Activated CD8-positive, alpha-beta T cell treated with anti-CD3 and anti-CD28 coated beads, Interleukin-2, amount 10 ng/mL, durations not matched to agents 7 days and 5 days (primary cell): ENCODE results near the gene CDR2L. TPM values are rescaled to one million over a fixed set of nuclear protein-coding genes. Genes with fewer than 3 reads are reported as not detected.
"Not testable (repeated sequence)": the region's sequence is repeated elsewhere in the genome, so short reads cannot be mapped to it uniquely, and the experiment has no call there.

Experiments used
- ATAC-seq: fragments of 150-1000 bp; cut with Tn5 transposase; one replicate; pipeline ENCODE4 v1.10.0; 2021; ENCODE audit warnings: moderate library complexity
- CTCF ChIA-PET: fragments of 350-600 bp; sonication (Branson Sonifier 250); formaldehyde crosslinking; loops from one replicate; lab custom pipeline; 2021; ENCODE audit warnings: antibody characterized with exemption; lab: Charles Lee
- POLR2A ChIA-PET: fragments of 350-600 bp; sonication (Branson Sonifier 250); formaldehyde crosslinking; loops from one replicate; lab custom pipeline; 2021; ENCODE audit warnings: antibody characterized with exemption; lab: Charles Lee
- DNase-seq: peaks from one replicate; pipeline ENCODE4 v3.0.0-alpha.2; 2020
- H3K27ac Mint-ChIP-seq: one replicate; pipeline ENCODE4 v1.8.0; 2021; ENCODE audit warnings: mild to moderate bottlenecking, mixed read lengths
- H3K27me3 Mint-ChIP-seq: one replicate; pipeline ENCODE4 v1.8.0; 2021; ENCODE audit warnings: low read depth, mixed read lengths
- H3K36me3 Mint-ChIP-seq: one replicate; pipeline ENCODE4 v1.8.0; 2021; ENCODE audit warnings: low read depth, mixed read lengths
- H3K4me1 Mint-ChIP-seq: one replicate; pipeline ENCODE4 v1.8.0; 2021; ENCODE audit warnings: low read depth, mixed read lengths
- H3K4me3 Mint-ChIP-seq: one replicate; pipeline ENCODE4 v1.8.0; 2021; ENCODE audit warnings: mild to moderate bottlenecking, mixed read lengths
- H3K9me3 Mint-ChIP-seq: one replicate; pipeline ENCODE4 v1.8.0; 2022; ENCODE audit warnings: mixed read lengths; ENCODE audit not compliant: insufficient read depth
- total RNA-seq, 2 experiments: library from RNA; stranded (reverse); gene quantifications; one replicate each; pipeline ENCODE4 v1.2.3, GENCODE V29; 2021

Gene CDR2L
- total RNA-seq, 2 experiments from 2014 or later = 0.13 to 0.18 TPM

DNA sequence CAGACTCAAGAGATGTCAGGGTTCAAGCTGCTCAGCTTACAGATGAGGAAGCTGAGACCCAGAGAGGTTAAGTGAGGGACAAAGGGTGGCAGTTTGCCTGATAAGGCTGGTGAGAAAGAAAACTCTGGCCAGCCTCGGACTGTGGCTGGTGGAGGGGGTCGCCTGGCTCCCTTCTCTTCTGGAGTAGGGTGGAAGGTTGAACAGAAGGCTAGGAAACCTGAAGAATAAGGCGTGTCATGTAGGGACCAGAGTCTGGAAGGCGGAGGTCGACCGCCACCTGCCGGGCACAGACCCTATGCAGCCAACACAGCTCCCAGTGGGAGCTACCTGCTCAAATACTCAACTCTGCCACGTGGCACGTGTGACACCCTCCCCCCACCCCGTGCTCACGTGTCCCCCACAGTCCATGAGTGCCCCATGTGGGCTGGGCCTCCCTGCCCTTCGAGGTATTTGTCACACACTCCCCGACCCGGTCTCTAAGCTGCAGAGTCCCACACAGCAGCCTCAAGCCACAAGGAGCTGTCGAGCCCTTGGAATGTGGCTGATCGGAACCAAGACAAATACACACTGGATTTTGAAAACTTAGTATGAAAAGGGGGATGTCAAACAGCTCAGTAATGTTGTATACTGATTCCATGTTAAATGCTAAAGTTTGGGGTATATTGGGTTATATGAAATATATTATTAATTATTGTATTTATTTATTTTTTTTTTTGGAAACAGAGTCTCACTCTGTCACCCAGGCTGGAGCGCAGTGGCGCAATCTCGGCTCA is 26.7 kb upstream of the CDR2L start:
- H3K4me3 Mint-ChIP-seq = no peak overlapping the region

DNA sequence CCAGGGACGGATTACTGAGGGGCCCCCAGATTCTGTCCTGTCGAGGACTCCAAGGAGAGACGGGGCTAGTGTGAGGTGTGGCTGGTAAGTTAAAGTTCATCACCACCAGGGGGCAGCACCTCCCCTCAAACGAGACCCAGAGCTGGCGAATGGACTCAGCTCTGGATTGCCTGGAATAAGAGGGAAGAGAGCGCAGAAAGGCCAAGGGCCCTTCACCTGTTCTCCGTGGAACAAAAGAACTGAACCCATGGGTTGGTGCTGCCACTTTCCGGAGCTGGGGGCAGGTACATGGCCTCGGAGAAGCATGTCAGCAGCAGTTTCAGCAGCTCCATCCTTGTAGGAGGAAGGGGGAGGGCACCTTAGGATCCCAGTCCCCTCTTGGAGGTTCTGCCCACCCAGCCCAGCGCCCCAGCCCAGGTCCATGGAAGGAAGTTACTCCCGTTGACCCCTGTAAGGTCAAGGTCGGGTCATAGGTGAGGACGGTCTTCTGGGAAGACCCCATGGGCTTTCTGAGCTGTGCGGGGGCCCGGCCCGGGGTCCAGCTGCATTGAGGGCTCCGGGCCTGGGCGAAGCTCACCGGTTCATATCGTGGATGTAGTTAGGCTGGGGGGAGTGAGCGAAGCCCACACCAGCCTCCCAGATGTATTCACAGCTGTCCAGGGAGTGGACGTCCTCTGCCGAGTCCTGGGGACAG is 25.6 kb upstream of the CDR2L start:
- ATAC-seq (peak; percentile 78), DNase-seq (peak; percentile 89)
- POLR2A ChIA-PET = interaction anchor here (0.9 to 1.6 kb wide), 5 partner anchors 51 to 240 kb away, joined by 3 to 11 read pairs (median 4); partner anchors contain the start of genes ATP5PD and MRPL58
- no peaks in the 10 kb centered on the region for H3K9me3 Mint-ChIP-seq
- H3K36me3 Mint-ChIP-seq = no peaks in the 10 kb centered on the region
- CTCF ChIA-PET = interaction anchor here (0.6 to 7.4 kb wide), 68 partner anchors 11 to 543 kb away, joined by 3 to 182 read pairs (median 5); partner anchors contain the start of genes ARMC7, CDR2L, FDXR and HID1
- H3K4me3 Mint-ChIP-seq = no peak overlapping the region
- peaks cover 10% of the 10 kb centered on the region for H3K4me1 Mint-ChIP-seq
- no peak overlapping the region for H3K27ac Mint-ChIP-seq
- H3K27me3 Mint-ChIP-seq = peaks cover 2% of the 10 kb centered on the region

More for the DNA sequence above, 26.7 kb upstream of the CDR2L start:
- peaks cover 2% of the 10 kb centered on the region for H3K27me3 Mint-ChIP-seq
- ChIA-PET POLR2A (interaction anchor here (1.0 to 1.6 kb wide), 3 partner anchors 52 to 241 kb away, joined by 4 to 11 read pairs (median 6); partner anchors contain the start of gene MRPL58), CTCF (interaction anchor here (0.6 to 7.4 kb wide), 60 partner anchors 10 to 542 kb away, joined by 3 to 182 read pairs (median 5); partner anchors contain the start of genes ARMC7, CDR2L, FDXR and HID1)
- H3K36me3 Mint-ChIP-seq = no peaks in the 10 kb centered on the region
- H3K9me3 Mint-ChIP-seq = no peaks in the 10 kb centered on the region
- H3K27ac Mint-ChIP-seq = no peak overlapping the region
- peaks cover 10% of the 10 kb centered on the region for H3K4me1 Mint-ChIP-seq
- DNase-seq (peak; percentile 66), ATAC-seq (peak; percentile 61)

DNA sequence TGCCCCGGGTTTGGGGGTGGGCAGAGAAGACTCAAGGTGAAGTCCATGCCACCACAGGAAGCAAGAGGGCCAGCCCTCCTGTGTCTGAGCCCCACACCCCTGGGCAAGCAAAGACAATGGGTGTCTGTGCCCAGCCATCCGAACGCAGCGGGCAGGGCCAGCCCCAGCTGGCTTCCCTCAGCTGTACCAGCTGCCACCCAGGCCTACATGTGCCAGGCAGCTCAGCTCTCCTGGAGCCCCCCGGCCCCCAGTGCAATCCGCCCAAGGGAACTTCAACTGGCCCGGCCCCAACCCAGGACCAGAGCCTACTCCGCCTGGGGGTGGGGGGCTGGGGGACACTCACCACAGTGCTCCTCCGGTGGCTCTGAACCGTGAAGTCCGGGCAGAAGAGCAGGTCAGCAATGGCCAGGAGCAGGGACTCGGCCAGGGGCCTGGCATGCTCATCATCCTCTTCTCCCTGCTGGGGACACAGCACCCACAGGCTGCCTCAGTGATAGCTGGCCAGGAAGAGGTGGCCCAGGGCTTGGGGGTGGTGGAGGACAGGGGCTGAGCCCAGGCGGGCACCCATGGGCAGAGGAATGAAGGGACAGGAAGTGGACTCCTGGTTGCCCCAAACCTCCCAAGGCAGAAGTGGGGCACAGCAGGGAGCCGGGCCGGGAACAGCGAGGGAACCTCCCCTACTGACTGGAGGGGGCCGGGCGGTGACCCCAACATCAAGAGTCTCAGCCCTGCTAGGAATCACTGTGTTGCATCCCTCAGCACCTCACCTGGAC is 24.6 kb upstream of the CDR2L start:
- ATAC-seq (no peak), DNase-seq (no peak)
- H3K36me3 Mint-ChIP-seq = no peaks in the 10 kb centered on the region
- H3K9me3 Mint-ChIP-seq = no peaks in the 10 kb centered on the region
- no peak overlapping the region for H3K4me3 Mint-ChIP-seq
- no peak overlapping the region for H3K27ac Mint-ChIP-seq
- POLR2A ChIA-PET = interaction anchor here (0.9 to 1.6 kb wide), 4 partner anchors 50 to 239 kb away, joined by 3 to 11 read pairs (median 4); partner anchors contain the start of genes ATP5PD and MRPL58
- CTCF ChIA-PET = interaction anchor here (0.8 to 7.4 kb wide), 26 partner anchors 10 to 450 kb away, joined by 3 to 182 read pairs (median 10); partner anchors contain the start of genes ARMC7, CDR2L, HID1 and MRPL58
- H3K27me3 Mint-ChIP-seq = peaks cover 2% of the 10 kb centered on the region
- peaks cover 10% of the 10 kb centered on the region for H3K4me1 Mint-ChIP-seq

DNA sequence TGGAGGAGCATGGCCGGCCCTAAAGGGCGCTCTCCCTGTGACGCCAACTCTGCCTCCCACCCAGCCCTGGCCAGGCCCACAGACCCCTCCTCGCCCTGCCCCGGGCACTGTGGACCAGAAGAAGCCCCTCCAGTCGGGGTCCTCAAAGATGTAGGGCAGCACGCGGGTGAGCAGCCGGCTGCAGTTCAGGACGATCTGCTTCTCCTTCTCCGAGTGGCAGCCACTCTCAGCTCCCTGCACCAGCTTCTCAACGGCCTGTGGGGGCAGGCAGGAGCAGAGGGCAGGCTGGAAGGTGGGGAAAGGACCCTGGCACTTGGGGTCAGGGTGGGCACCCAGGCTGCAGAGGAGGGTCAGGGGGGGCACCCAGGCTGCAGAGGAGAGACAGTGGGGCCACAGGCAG is 23.8 kb upstream of the CDR2L start:
- H3K27me3 Mint-ChIP-seq = peaks cover 2% of the 10 kb centered on the region
- H3K27ac Mint-ChIP-seq = no peak overlapping the region
- peaks cover 7% of the 10 kb centered on the region for H3K4me1 Mint-ChIP-seq
- ATAC-seq (no peak), DNase-seq (no peak)
- ChIA-PET CTCF (interaction anchor here (1.7 to 4.5 kb wide), 3 partner anchors 9 to 61 kb away, joined by 5 to 82 read pairs (median 17); partner anchors contain the start of genes HID1 and MRPL58), POLR2A (interaction anchor here (0.6 to 0.9 kb wide), 2 partner anchors 49 to 69 kb away, joined by 3 to 5 read pairs; partner anchors contain the start of gene MRPL58)
- H3K36me3 Mint-ChIP-seq = no peaks in the 10 kb centered on the region
- H3K9me3 Mint-ChIP-seq = no peaks in the 10 kb centered on the region
- no peak overlapping the region for H3K4me3 Mint-ChIP-seq

GRCh38 chr17:74964246-74964761 is 23.1 kb upstream of the CDR2L start:
- Mint-ChIP-seq H3K4me3 (no peak overlapping the region), H3K9me3 (no peaks in the 10 kb centered on the region), H3K27me3 (peaks cover 2% of the 10 kb centered on the region), H3K36me3 (no peaks in the 10 kb centered on the region), H3K27ac (no peak overlapping the region), H3K4me1 (peaks cover 7% of the 10 kb centered on the region)
- ChIA-PET CTCF (interaction anchor here (1.7 to 4.5 kb wide), 2 partner anchors 8 to 49 kb away, joined by 5 to 82 read pairs; partner anchors contain the start of genes HID1 and MRPL58), POLR2A (interaction anchor here (0.6 to 0.9 kb wide), 2 partner anchors 48 to 68 kb away, joined by 3 to 5 read pairs; partner anchors contain the start of gene MRPL58)
- DNase-seq (no peak), ATAC-seq (no peak)

DNA sequence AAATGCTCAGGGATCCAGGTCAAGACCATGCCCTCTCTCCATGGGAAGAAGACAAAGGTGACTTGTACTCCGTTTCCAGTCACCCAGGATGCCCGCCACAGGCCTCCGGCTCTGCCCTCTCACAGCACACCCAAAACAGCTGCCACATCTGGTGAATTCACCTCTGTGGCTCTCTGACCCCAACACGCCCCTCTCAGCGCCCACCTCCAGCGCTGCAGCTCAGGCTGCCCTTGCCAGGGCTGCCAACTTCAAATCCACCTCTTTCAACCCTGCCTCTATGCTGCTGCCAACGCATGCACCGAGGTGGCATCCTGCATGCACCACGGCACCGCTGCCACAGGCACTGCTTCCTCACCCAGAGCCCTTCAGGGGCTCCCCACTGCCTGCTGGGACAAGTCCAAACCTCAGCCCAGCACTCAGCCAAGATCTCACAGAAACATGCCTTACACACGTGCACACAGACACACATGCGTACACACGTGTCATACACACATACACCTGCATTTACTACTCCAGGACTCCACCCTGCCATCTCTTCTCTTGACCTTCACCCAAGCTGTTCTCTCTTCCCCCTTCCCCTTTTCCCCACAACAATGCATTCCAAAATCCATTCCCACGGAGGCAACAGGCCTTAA is 22.3 kb upstream of the CDR2L start:
- Mint-ChIP-seq H3K27ac (no peak overlapping the region), H3K9me3 (no peaks in the 10 kb centered on the region), H3K4me3 (no peak overlapping the region), H3K36me3 (no peaks in the 10 kb centered on the region), H3K27me3 (peaks cover 2% of the 10 kb centered on the region), H3K4me1 (peaks cover 7% of the 10 kb centered on the region)
- POLR2A ChIA-PET = no interaction called here
- no peak for DNase-seq
- CTCF ChIA-PET = no interaction called here
- no peak for ATAC-seq

GRCh38 chr17:74968361-74968780 is 19.1 kb upstream of the CDR2L start:
- DNase-seq (no peak), ATAC-seq (no peak)
- Mint-ChIP-seq H3K9me3 (no peaks in the 10 kb centered on the region), H3K27ac (no peak overlapping the region), H3K4me3 (no peak overlapping the region), H3K36me3 (no peaks in the 10 kb centered on the region), H3K27me3 (peaks cover 21% of the 10 kb centered on the region), H3K4me1 (peaks cover 5% of the 10 kb centered on the region)
- ChIA-PET CTCF (interaction anchor here (0.9 to 8.8 kb wide), 4 partner anchors 6 to 600 kb away, joined by 3 to 82 read pairs (median 8); no protein-coding TSS in a partner anchor), POLR2A (no interaction called here)

- not testable (repeated sequence) for H3K36me3 Mint-ChIP-seq, H3K4me1 Mint-ChIP-seq, ATAC-seq, H3K9me3 Mint-ChIP-seq, H3K4me3 Mint-ChIP-seq, DNase-seq, H3K27ac Mint-ChIP-seq
- CTCF ChIA-PET = interaction anchor here (1.0 to 8.8 kb wide), 5 partner anchors 7 to 443 kb away, joined by 3 to 82 read pairs (median 4); no protein-coding TSS in a partner anchor
- POLR2A ChIA-PET = interaction anchor here (0.6 to 0.9 kb wide), 2 partner anchors 43 to 466 kb away, joined by 3 read pairs; partner anchors contain the start of gene MRPL58
- peaks cover 27% of the 10 kb centered on the region for H3K27me3 Mint-ChIP-seq
Observed at GRCh38 chr17:74969501-74969900, 17.9 kb upstream of the CDR2L start.

- no peak overlapping the region for H3K27ac Mint-ChIP-seq
- no peak overlapping the region for H3K4me3 Mint-ChIP-seq
- H3K4me1 Mint-ChIP-seq = peaks cover 5% of the 10 kb centered on the region
- CTCF ChIA-PET = interaction anchor here (1.0 to 8.8 kb wide), 2 partner anchors 8 to 17 kb away, joined by 3 to 82 read pairs; partner anchors contain the start of gene CDR2L
- H3K27me3 Mint-ChIP-seq = peaks cover 31% of the 10 kb centered on the region
- DNase-seq = no peak
- no peak for ATAC-seq
- H3K36me3 Mint-ChIP-seq = no peaks in the 10 kb centered on the region
- H3K9me3 Mint-ChIP-seq = no peaks in the 10 kb centered on the region
- POLR2A ChIA-PET = no interaction called here
Observed at GRCh38 chr17:74970395-74970794, 17.0 kb upstream of the CDR2L start.
